CD14-positive monocyte (primary cell): ENCODE results near the gene CRYZ. TPM values are rescaled to one million over a fixed set of nuclear protein-coding genes. Genes with fewer than 3 reads are reported as not detected.

Experiments used
- DNase-seq, 3 donors: peaks; one replicate each; pipeline ENCODE4 v3.0.0-alpha.2; 2011 to 2022
- H2AFZ ChIP-seq: 2 replicates; pipeline ENCODE4 v1.6.0; 2012; ENCODE audit warnings: mild to moderate bottlenecking, low read depth, low read length, inconsistent platforms; ENCODE audit not compliant: insufficient read depth, poor library complexity, severe bottlenecking
- H3K27ac ChIP-seq, 2 donors: 1 replicate in 1 of 2; 2 replicates in 1 of 2; pipeline ENCODE4 v1.5.1; 2012 to 2013; ENCODE audit warnings: low read length in 2 of 2, control low read depth in 1 of 2, inconsistent platforms in 1 of 2, low read depth in 1 of 2, mild to moderate bottlenecking in 1 of 2
- H3K27me3 ChIP-seq, 2 donors: one replicate each; pipeline versions ENCODE4 v1.6.0 to v1.6.1; 2011 to 2013; ENCODE audit warnings: low read length in 2 of 2; ENCODE audit not compliant: control insufficient read depth in 2 of 2, insufficient read depth in 2 of 2
- H3K36me3 ChIP-seq, 2 donors: replicated peaks in 1 of 2; 1 replicate in 1 of 2; 2 replicates in 1 of 2; pipeline versions ENCODE4 v1.5.1 to v1.6.1; 2012 to 2013; ENCODE audit warnings: low read length in 2 of 2, control low read depth in 1 of 2, inconsistent platforms in 1 of 2, mild to moderate bottlenecking in 1 of 2; ENCODE audit not compliant: insufficient read depth in 2 of 2, control insufficient read depth in 1 of 2
- H3K4me1 ChIP-seq, 2 donors: 1 replicate in 1 of 2; 2 replicates in 1 of 2; pipeline versions ENCODE4 v1.5.1 to v1.6.1; 2012 to 2013; ENCODE audit warnings: low read length in 2 of 2, control low read depth in 1 of 2, inconsistent platforms in 1 of 2, mild to moderate bottlenecking in 1 of 2, moderate library complexity in 1 of 2; ENCODE audit not compliant: insufficient read depth in 2 of 2, control insufficient read depth in 1 of 2
- H3K4me2 ChIP-seq: replicated peaks from 2 replicates; pipeline ENCODE3; 2012; ENCODE audit warnings: low read length, moderate library complexity, mild to moderate bottlenecking; ENCODE audit not compliant: poor library complexity, severe bottlenecking; ENCODE audit errors: extremely low read depth
- H3K4me3 ChIP-seq, 3 experiments: fragments of 200-600 bp in 1 of 3; sonication (generic) in 1 of 3; replicated peaks in 1 of 3; 1 replicate in 2 of 3; 2 replicates in 1 of 3; pipeline ENCODE4 v1.5.1; 2011 to 2013; ENCODE audit warnings: low read length in 3 of 3, mild to moderate bottlenecking in 3 of 3, control low read depth in 2 of 3, low read depth in 2 of 3, inconsistent platforms in 1 of 3, moderate library complexity in 1 of 3
- H3K79me2 ChIP-seq: 2 replicates; pipeline ENCODE4 v1.6.0; 2012; ENCODE audit warnings: mild to moderate bottlenecking, control low read depth, inconsistent platforms, low read length, moderate library complexity; ENCODE audit not compliant: insufficient read depth
- H3K9ac ChIP-seq: 2 replicates; pipeline ENCODE4 v1.6.0; 2017; ENCODE audit warnings: low read length, mild to moderate bottlenecking; ENCODE audit not compliant: insufficient read depth, poor library complexity, severe bottlenecking
- H3K9me3 ChIP-seq, 2 donors: replicated peaks in 1 of 2; 1 replicate in 1 of 2; 2 replicates in 1 of 2; pipeline versions ENCODE4 v1.5.1 to v1.6.1; 2012 to 2013; ENCODE audit warnings: low read length in 2 of 2, control low read depth in 1 of 2; ENCODE audit not compliant: control insufficient read depth in 1 of 2, insufficient read depth in 1 of 2
- H4K20me1 ChIP-seq: 2 replicates; pipeline ENCODE4 v1.6.0; 2012; ENCODE audit warnings: mild to moderate bottlenecking, low read length, control low read depth, moderate library complexity; ENCODE audit not compliant: insufficient read depth
- H3K27ac Mint-ChIP-seq, 7 donors: one replicate each; pipeline ENCODE4 v1.8.0; 2020; ENCODE audit warnings: mild to moderate bottlenecking in 7 of 7, mixed read lengths in 7 of 7, moderate library complexity in 6 of 7, inconsistent platforms in 2 of 7
- H3K27me3 Mint-ChIP-seq, 3 donors: one replicate each; pipeline ENCODE4 v1.8.0; 2021 to 2022; ENCODE audit warnings: low read depth in 3 of 3, mild to moderate bottlenecking in 3 of 3, mixed read lengths in 3 of 3, moderate library complexity in 3 of 3, inconsistent platforms in 1 of 3
- H3K36me3 Mint-ChIP-seq, 2 donors: one replicate each; pipeline ENCODE4 v1.8.0; 2020; ENCODE audit warnings: mixed read lengths in 2 of 2, inconsistent platforms in 1 of 2, mild to moderate bottlenecking in 1 of 2
- H3K4me1 Mint-ChIP-seq: one replicate; pipeline ENCODE4 v1.8.0; 2020; ENCODE audit warnings: mild to moderate bottlenecking, mixed read lengths
- H3K4me3 Mint-ChIP-seq, 2 donors: one replicate each; pipeline ENCODE4 v1.8.0; 2020; ENCODE audit warnings: mild to moderate bottlenecking in 2 of 2, mixed read lengths in 2 of 2, moderate library complexity in 1 of 2
- H3K9me3 Mint-ChIP-seq, 7 donors: one replicate each; pipeline ENCODE4 v1.8.0; 2020 to 2022; ENCODE audit warnings: mixed read lengths in 7 of 7, mild to moderate bottlenecking in 6 of 7, moderate library complexity in 6 of 7, inconsistent platforms in 2 of 7
- CTCF ChIP-seq: fragments of 200-600 bp; IDR thresholded peaks from one replicate; pipeline ENCODE4 v1.8.0; 2022; ENCODE audit warnings: antibody characterized with exemption, mild to moderate bottlenecking
- WGBS: methylation state at CpG from one replicate; pipeline ENCODE4 v1.1.5; 2013; ENCODE audit warnings: missing lambda C conversion rate; ENCODE audit not compliant: insufficient coverage; 5-methylcytosine and 5-hydroxymethylcytosine counted together
- intact Hi-C, 2 donors: fragments of 100-400 bp; cut with micrococcal nuclease; formaldehyde crosslinking; loops; one replicate each; pipeline versions ENCODE4 v1.15.0 to v1.15.1; 2023
- polyA plus RNA-seq, 3 donors: library from polyadenylated mRNA; depleted of rRNA in 1 of 3; unstranded in 2 of 3; stranded (reverse) in 1 of 3; fragments of 300-500 nt in 2 of 3; fragments of >200 nt in 1 of 3; fragmentation: Illumina TruSeq in 2 of 3; gene quantifications; 1 replicate in 2 of 3; 2 replicates in 1 of 3; pipeline ENCODE4 v1.2.3, GENCODE V29; 2012 to 2021

CRYZ gene
- polyA plus RNA-seq, 3 donors = 1.6 to 16.4 (median 6.1) TPM

DNA sequence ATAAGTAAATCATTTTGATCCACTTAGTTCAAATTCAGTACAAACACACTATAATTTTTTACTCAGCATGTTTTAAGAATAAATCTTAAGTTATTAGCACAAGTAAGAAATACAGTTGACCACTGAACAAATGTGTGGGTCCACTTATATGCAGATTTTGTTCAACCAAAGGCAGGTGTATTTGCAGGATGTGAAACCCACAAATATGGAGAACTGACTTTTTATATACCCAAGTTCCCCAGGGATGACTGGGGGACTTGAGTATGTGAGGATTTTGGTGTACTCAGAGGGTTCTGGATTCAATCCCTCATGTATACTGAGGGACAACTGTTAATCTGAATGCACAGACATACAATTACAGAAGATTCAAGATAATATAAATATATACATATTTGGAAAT lies 33.5 kb downstream of the CRYZ start:
- Histone ChIP-seq H3K4me2 (no peak overlapping the region), H3K4me1 (no peaks in the 10 kb centered on the region), H3K9ac (no peak overlapping the region), H3K4me3 (no peak overlapping the region), H3K36me3 (no peaks in the 10 kb centered on the region), H4K20me1 (no peaks in the 10 kb centered on the region), H2AFZ (no peak overlapping the region), H3K27ac (no peak overlapping the region), H3K27me3 (no peaks in the 10 kb centered on the region), H3K79me2 (no peaks in the 10 kb centered on the region), H3K9me3 (no peaks in the 10 kb centered on the region)
- Mint-ChIP-seq H3K27ac (no peak overlapping the region), H3K4me3 (no peak overlapping the region), H3K27me3 (peaks cover 0 to 1% (median 0%) of the 10 kb centered on the region in 3 donors), H3K4me1 (no peaks in the 10 kb centered on the region), H3K9me3 (no peaks in the 10 kb centered on the region), H3K36me3 (peaks cover 4 to 6% of the 10 kb centered on the region in 2 donors)
- no peak for DNase-seq
- TF ChIP-seq CTCF = no peak
- intact Hi-C loops = no loop called here

GRCh38 chr1:74697832-74698231 lies 35.0 kb downstream of the CRYZ start:
- 82% methylated on average over 2 of the region's 2 CpGs for WGBS
- no peak overlapping the region for H3K27ac Mint-ChIP-seq

More at GRCh38 chr1:74697832-74698231, 35.0 kb downstream of the CRYZ start:
- no peaks in the 10 kb centered on the region for H3K9me3 ChIP-seq
- no peak overlapping the region for H3K4me3 Mint-ChIP-seq
- H3K4me3 ChIP-seq = no peak overlapping the region
- no peak overlapping the region for H3K4me2 ChIP-seq
- no peaks in the 10 kb centered on the region for H3K27me3 ChIP-seq
- H3K36me3 Mint-ChIP-seq = no peaks in the 10 kb centered on the region
- H3K27me3 Mint-ChIP-seq = peaks cover 0 to 1% (median 0%) of the 10 kb centered on the region in 3 donors
- no peak overlapping the region for H3K9ac ChIP-seq
- no peaks in the 10 kb centered on the region for H3K4me1 ChIP-seq
- intact Hi-C loops = no loop called here
- H3K36me3 ChIP-seq = no peaks in the 10 kb centered on the region
- no peak overlapping the region for H3K27ac ChIP-seq
- H2AFZ ChIP-seq = no peak overlapping the region
- no peaks in the 10 kb centered on the region for H3K79me2 ChIP-seq
- no peaks in the 10 kb centered on the region for H3K4me1 Mint-ChIP-seq
- H3K9me3 Mint-ChIP-seq = no peaks in the 10 kb centered on the region
- no peak for TF ChIP-seq CTCF
- DNase-seq = no peak
- H4K20me1 ChIP-seq = no peaks in the 10 kb centered on the region
